ENCODE measurements around the gene NGLY1.
A peak's percentile ranks its signal among the peaks of the same experiment; 100 is the strongest.

NGLY1 gene

GRCh38 chr3:25768851-25769250 lies 14.4 kb downstream of the NGLY1 start:
- no peak for DNase-seq
- TF ChIP-seq GATA1 (IDR thresholded peaks at IDR 0.05; ENCODE audit: low read depth, low read length) (no peak), POLR2A (IDR thresholded peaks at IDR 0.05; ENCODE audit: low read length) (no peak)

- TF ChIP-seq GATA1 (IDR thresholded peaks at IDR 0.05; ENCODE audit: low read depth, low read length) (no peak), POLR2A (IDR thresholded peaks at IDR 0.05; ENCODE audit: low read length) (no peak)
- no peak for DNase-seq
Measured at GRCh38 chr3:25751725-25752124, 31.5 kb downstream of the NGLY1 start.

GRCh38 chr3:25751048-25751447 lies 32.2 kb downstream of the NGLY1 start:
- no peak for DNase-seq
- no peak for TF ChIP-seq GATA1 (IDR thresholded peaks at IDR 0.05; ENCODE audit: low read depth, low read length)
- no peak for TF ChIP-seq POLR2A (IDR thresholded peaks at IDR 0.05; ENCODE audit: low read length)

- DNase-seq: no peak
- TF ChIP-seq GATA1 (IDR thresholded peaks at IDR 0.05; ENCODE audit: low read depth, low read length) (no peak), POLR2A (IDR thresholded peaks at IDR 0.05; ENCODE audit: low read length) (no peak)
Measured at GRCh38 chr3:25749031-25749581, 34.1 kb downstream of the NGLY1 start.

- TF ChIP-seq POLR2A (IDR thresholded peaks at IDR 0.05; ENCODE audit: low read length): no peak
- TF ChIP-seq GATA1 (IDR thresholded peaks at IDR 0.05; ENCODE audit: low read depth, low read length): no peak
- DNase-seq: no peak
Measured at GRCh38 chr3:25748189-25748588, 35.1 kb downstream of the NGLY1 start.

- TF ChIP-seq POLR2A (IDR thresholded peaks at IDR 0.05; ENCODE audit: low read length): no peak
- no peak for TF ChIP-seq GATA1 (IDR thresholded peaks at IDR 0.05; ENCODE audit: low read depth, low read length)
- peak; percentile 2 to 5 for DNase-seq
Measured at GRCh38 chr3:25747033-25747432, 36.2 kb downstream of the NGLY1 start.

- TF ChIP-seq POLR2A (IDR thresholded peaks at IDR 0.05; ENCODE audit: low read length) (no peak), GATA1 (IDR thresholded peaks at IDR 0.05; ENCODE audit: low read depth, low read length) (no peak)
Measured at GRCh38 chr3:25744470-25744869, 38.8 kb downstream of the NGLY1 start.

GRCh38 chr3:25728101-25728500 lies 55.1 kb downstream of the NGLY1 start:
- TF ChIP-seq GATA1 (IDR thresholded peaks at IDR 0.05; ENCODE audit: low read depth, low read length) (no peak), POLR2A (IDR thresholded peaks at IDR 0.05; ENCODE audit: low read length) (no peak)
- DNase-seq: no peak

More at GRCh38 chr3:25744470-25744869, 38.8 kb downstream of the NGLY1 start:
- no peak for DNase-seq

- TF ChIP-seq GATA1 (IDR thresholded peaks at IDR 0.05; ENCODE audit: low read depth, low read length) (no peak), POLR2A (IDR thresholded peaks at IDR 0.05; ENCODE audit: low read length) (no peak)
- DNase-seq: no peak
Measured at GRCh38 chr3:25727316-25727715, 55.9 kb downstream of the NGLY1 start.

- DNase-seq: no peak
- TF ChIP-seq GATA1 (IDR thresholded peaks at IDR 0.05; ENCODE audit: low read depth, low read length) (no peak), POLR2A (IDR thresholded peaks at IDR 0.05; ENCODE audit: low read length) (no peak)
Measured at GRCh38 chr3:25725810-25726209, 57.4 kb downstream of the NGLY1 start.

- no peak for DNase-seq
- no peak for TF ChIP-seq POLR2A (IDR thresholded peaks at IDR 0.05; ENCODE audit: low read length)
- TF ChIP-seq GATA1 (IDR thresholded peaks at IDR 0.05; ENCODE audit: low read depth, low read length): no peak
Measured at GRCh38 chr3:25724948-25725645, 58.1 kb downstream of the NGLY1 start.

- TF ChIP-seq GATA1 (IDR thresholded peaks at IDR 0.05; ENCODE audit: low read depth, low read length) (no peak), POLR2A (IDR thresholded peaks at IDR 0.05; ENCODE audit: low read length) (no peak)
Measured at GRCh38 chr3:25723802-25724201, 59.4 kb downstream of the NGLY1 start.

GRCh38 chr3:25719321-25719720 lies 63.9 kb downstream of the NGLY1 start:
- TF ChIP-seq POLR2A (IDR thresholded peaks at IDR 0.05; ENCODE audit: low read length) (no peak), GATA1 (IDR thresholded peaks at IDR 0.05; ENCODE audit: low read depth, low read length) (no peak)
- DNase-seq: no peak

More at GRCh38 chr3:25723802-25724201, 59.4 kb downstream of the NGLY1 start:
- DNase-seq: no peak

GRCh38 chr3:25713341-25713985 lies 69.8 kb downstream of the NGLY1 start:
- TF ChIP-seq GATA1 (IDR thresholded peaks at IDR 0.05; ENCODE audit: low read depth, low read length): no peak
- TF ChIP-seq POLR2A (IDR thresholded peaks at IDR 0.05; ENCODE audit: low read length): no peak
- DNase-seq: no peak

GRCh38 chr3:25711090-25711489 lies 72.2 kb downstream of the NGLY1 start:
- no peak for DNase-seq
- TF ChIP-seq POLR2A (IDR thresholded peaks at IDR 0.05; ENCODE audit: low read length) (no peak), GATA1 (IDR thresholded peaks at IDR 0.05; ENCODE audit: low read depth, low read length) (no peak)
